AG04450 (cell line): ENCODE measurements around the gene TNNI2. TPM values are rescaled to one million over a fixed set of nuclear protein-coding genes. Genes with fewer than 3 reads are reported as not detected.
"Not testable (repeated sequence)": the region's sequence is repeated elsewhere in the genome, so short reads cannot be mapped to it uniquely, and the experiment has no call there.

ENCODE experiments used
- CTCF ChIA-PET: fragments of 300-600, 350-600 bp; formaldehyde crosslinking; extraction: SDS; loops from one replicate; lab custom pipeline; 2022; ENCODE audit warnings: antibody characterized with exemption, inconsistent platforms; lab: Charles Lee
- POLR2A ChIA-PET: fragments of 350-600 bp; formaldehyde crosslinking; extraction: SDS; loops from one replicate; lab custom pipeline; 2021; ENCODE audit warnings: antibody characterized with exemption, inconsistent platforms; lab: Yijun Ruan, JAX
- DNase-seq: peaks from one replicate; pipeline ENCODE4 v3.0.0-alpha.2; 2011; ENCODE audit warnings: low read depth, low spot score
- H3K27ac ChIP-seq: one replicate; pipeline ENCODE4 v1.5.1; 2012; ENCODE audit warnings: low read depth, low read length, control low read depth
- H3K27me3 ChIP-seq: one replicate; pipeline ENCODE4 v1.6.0; 2012; ENCODE audit warnings: low read length; ENCODE audit not compliant: control insufficient read depth, insufficient read depth
- H3K4me3 ChIP-seq: 2 replicates; pipeline ENCODE4 v1.5.1; 2011; ENCODE audit warnings: mild to moderate bottlenecking, low read depth, low read length, control low read depth
- H3K9me3 ChIP-seq: 2 replicates; pipeline ENCODE4 v1.5.1; 2012; ENCODE audit warnings: low read length; ENCODE audit not compliant: control insufficient read depth, insufficient read depth
- polyA plus RNA-seq: library from polyadenylated mRNA; depleted of rRNA; stranded (reverse); fragments of >200 nt; gene quantifications from 2 replicates; pipeline ENCODE4 v1.2.3, GENCODE V29; 2011
- TF ChIP-seq, protein P1 (sequence below): IDR thresholded peaks from 2 replicates; pipeline ENCODE4 v1.5.1; 2011; ENCODE audit warnings: low read depth, low read length, control low read depth, inconsistent platforms

TNNI2 gene
- polyA plus RNA-seq, 1 experiment, result not detected

DNA sequence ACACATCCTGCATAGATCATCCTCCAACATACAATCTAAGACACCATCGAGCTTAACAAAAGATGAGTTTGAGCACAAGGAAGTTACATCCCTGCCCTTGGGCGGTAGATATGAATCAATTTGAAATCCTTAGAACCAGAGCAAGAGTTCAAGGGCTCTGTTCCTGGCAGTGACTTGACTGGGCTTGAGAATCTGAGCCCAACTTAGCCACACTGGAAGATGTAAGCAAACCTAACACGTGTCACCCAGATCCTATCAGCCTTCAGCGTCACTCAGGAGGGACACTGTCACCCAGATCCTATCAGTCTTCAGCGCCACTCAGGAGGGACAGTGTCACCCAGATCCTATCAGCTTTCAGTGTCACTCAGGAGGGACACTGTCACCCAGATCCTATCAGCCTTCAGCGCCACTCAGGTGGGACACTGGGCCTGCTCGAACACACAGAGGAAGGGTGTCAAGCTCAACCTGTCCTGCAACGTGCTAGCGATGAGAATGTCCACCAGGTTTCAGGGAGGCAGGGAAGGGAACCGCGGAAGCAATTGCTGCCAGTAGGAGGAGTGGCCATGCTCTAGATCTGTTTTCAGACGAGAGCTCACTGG, 42.3 kb upstream of the TNNI2 start:
- no peak for DNase-seq
- ChIA-PET POLR2A (no interaction called here), CTCF (interaction anchor here (0.7 to 1.3 kb wide), 2 partner anchors 103 to 164 kb away, joined by 3 read pairs; no protein-coding TSS in a partner anchor)
- no peak overlapping the region for H3K4me3 ChIP-seq
- no peaks in the 10 kb centered on the region for H3K9me3 ChIP-seq
- TF ChIP-seq, protein P1, sequence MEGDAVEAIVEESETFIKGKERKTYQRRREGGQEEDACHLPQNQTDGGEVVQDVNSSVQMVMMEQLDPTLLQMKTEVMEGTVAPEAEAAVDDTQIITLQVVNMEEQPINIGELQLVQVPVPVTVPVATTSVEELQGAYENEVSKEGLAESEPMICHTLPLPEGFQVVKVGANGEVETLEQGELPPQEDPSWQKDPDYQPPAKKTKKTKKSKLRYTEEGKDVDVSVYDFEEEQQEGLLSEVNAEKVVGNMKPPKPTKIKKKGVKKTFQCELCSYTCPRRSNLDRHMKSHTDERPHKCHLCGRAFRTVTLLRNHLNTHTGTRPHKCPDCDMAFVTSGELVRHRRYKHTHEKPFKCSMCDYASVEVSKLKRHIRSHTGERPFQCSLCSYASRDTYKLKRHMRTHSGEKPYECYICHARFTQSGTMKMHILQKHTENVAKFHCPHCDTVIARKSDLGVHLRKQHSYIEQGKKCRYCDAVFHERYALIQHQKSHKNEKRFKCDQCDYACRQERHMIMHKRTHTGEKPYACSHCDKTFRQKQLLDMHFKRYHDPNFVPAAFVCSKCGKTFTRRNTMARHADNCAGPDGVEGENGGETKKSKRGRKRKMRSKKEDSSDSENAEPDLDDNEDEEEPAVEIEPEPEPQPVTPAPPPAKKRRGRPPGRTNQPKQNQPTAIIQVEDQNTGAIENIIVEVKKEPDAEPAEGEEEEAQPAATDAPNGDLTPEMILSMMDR, result no peak
- peaks cover 22% of the 10 kb centered on the region for H3K27me3 ChIP-seq
- H3K27ac ChIP-seq, result no peak overlapping the region

DNA sequence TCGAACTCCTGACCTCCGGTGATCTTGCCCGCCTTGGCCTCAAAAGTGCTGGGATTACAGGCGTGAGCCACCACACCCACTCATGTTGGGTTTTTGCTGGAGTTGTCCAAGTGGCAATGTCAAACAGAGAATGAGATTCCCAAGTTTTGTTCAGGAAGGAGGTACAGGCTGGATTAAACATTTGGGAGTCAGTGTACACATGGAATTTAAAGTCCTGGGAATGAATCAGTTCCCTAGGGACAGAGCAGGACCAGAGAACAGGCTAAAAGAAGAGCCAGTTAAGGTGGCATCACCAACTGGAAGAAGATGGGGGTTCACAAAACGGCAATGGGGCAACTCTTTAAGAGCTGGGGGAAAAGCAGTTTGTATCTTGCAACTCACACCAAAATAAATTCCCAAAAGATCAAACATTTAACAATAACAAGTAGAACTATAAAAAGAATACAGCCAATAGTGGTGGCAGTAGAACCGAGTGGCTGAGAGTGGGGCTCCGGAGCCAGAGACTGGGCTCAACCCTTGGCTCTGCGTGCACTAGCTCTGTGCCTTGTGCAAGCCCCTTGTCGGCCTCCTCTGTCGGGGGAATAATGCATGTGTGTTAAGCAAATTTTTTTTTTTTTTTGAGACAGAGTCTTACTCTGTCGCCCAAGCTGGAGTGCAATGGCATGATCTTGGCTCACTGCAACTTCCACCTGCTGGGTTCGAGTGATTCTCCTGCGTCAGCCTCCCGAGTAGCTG, 41.2 kb upstream of the TNNI2 start:
- H3K4me3 ChIP-seq, result no peak overlapping the region
- no peak for DNase-seq
- H3K27me3 ChIP-seq, result peaks cover 18% of the 10 kb centered on the region
- no peaks in the 10 kb centered on the region for H3K9me3 ChIP-seq
- POLR2A ChIA-PET, result no interaction called here
- no peak overlapping the region for H3K27ac ChIP-seq
- CTCF ChIA-PET, result interaction anchor here (0.6 kb wide), 1 partner anchor 10 kb away, joined by 3 read pairs; no protein-coding TSS in a partner anchor
- TF ChIP-seq, protein P1, result no peak

DNA sequence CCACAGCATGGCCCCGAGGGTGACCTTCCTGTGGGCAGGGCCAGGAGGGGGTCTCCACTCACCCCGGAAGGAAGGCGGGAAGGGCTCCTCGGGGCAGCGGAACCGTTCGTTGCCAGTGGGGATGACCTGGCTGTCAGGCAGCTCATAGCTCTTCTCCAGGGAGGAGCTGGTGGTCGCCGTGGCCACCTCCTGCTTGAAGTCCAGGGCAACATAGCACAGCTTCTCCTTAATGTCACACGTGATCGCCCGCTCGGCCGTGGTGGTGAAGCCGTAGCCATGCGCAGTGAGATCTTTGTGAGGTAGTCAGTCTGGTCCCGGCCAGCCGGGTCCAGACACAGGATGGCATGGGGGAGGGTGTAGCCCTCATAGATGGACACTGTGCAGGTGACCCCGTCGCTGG, 35.5 kb upstream of the TNNI2 start:
- ChIA-PET POLR2A (no interaction called here), CTCF (no interaction called here)
- Histone ChIP-seq H3K27me3 (peaks cover 20% of the 10 kb centered on the region), H3K9me3 (no peaks in the 10 kb centered on the region; the same call in 1 of the 2 replicates), H3K27ac (no peak overlapping the region), H3K4me3 (no peak overlapping the region)
- TF ChIP-seq, protein P1, result no peak
- no peak for DNase-seq

DNA sequence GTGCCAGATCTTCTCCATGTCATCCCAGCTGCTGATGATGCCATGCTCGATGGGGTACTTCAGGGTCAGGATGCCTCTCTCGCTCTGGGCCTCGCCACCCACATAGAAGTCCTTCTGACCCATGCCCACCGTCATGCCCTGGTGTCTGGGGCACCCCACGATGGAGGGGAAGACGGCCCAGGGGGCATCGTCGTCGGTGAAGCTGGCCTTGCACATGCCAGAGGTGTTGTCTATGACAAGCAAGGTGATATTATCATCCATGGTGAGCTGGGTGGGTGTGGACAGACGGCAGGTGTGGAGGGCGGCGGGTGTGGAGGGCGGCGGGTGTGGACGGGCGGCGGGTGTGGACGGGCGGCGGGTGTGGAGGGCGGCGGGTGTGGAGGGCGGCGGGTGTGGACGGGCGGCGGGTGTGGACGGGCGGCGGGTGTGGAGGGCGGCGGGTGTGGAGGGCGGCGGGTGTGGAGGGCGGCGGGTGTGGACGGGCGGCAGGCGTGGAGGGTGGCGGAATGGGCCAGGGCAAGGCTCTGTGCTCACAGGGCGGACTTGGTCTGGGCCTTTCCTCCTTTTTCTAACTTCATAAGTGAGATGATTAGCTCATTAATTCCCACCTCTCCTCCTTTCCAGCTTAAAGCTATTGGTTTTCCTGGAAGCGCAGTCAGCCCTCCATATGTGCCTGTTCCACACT, 34.8 kb upstream of the TNNI2 start:
- CTCF ChIA-PET, H3K9me3 ChIP-seq, DNase-seq, H3K4me3 ChIP-seq, POLR2A ChIA-PET, H3K27ac ChIP-seq: not testable (repeated sequence)
- H3K27me3 ChIP-seq, result peaks cover 20% of the 10 kb centered on the region

DNA sequence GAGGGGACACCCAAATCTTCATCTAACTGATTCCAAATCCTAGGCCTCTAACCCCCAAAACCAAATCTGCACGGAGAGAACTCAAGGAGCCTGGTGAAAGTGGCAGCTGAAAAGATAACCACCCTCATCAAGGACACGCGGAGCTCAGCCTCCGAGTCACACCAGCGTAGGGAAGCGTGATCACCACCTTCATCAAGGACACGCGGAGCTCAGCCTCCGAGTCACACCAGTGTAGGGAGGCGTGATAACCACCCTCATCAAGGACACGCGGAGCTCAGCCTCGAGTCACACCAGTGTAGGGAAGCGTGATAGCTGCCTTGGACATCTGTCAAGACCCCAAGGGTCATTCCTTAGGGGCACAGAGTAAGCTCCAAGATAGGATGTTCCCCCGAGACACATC, 33.3 kb upstream of the TNNI2 start:
- Histone ChIP-seq H3K9me3 (no peaks in the 10 kb centered on the region; the same call in 1 of the 2 replicates), H3K27ac (no peak overlapping the region), H3K27me3 (peaks cover 21% of the 10 kb centered on the region), H3K4me3 (no peak overlapping the region)
- TF ChIP-seq, protein P1, result no peak
- no peak for DNase-seq
- ChIA-PET POLR2A (no interaction called here), CTCF (interaction anchor here (1.1 to 2.0 kb wide), 3 partner anchors 77 to 153 kb away, joined by 5 to 11 read pairs (median 7); no protein-coding TSS in a partner anchor)
